GM12875 (cell line): ENCODE measurements around the gene THEM4.
"Not testable (repeated sequence)": the region's sequence is repeated elsewhere in the genome, so short reads cannot be mapped to it uniquely, and the experiment has no call there.

Source experiments
- H3K4me3 ChIP-seq: one replicate; pipeline ENCODE4 v1.5.1; 2011; ENCODE audit warnings: low read depth, low read length, control low read depth
- TF ChIP-seq, protein P1 (sequence below): IDR thresholded peaks from 2 replicates; pipeline ENCODE4 v1.5.1; 2011; ENCODE audit warnings: low read depth, mild to moderate bottlenecking, control low read depth, inconsistent platforms, low read length, moderate library complexity, borderline replicate concordance; ENCODE audit not compliant: insufficient read depth

Gene THEM4

DNA sequence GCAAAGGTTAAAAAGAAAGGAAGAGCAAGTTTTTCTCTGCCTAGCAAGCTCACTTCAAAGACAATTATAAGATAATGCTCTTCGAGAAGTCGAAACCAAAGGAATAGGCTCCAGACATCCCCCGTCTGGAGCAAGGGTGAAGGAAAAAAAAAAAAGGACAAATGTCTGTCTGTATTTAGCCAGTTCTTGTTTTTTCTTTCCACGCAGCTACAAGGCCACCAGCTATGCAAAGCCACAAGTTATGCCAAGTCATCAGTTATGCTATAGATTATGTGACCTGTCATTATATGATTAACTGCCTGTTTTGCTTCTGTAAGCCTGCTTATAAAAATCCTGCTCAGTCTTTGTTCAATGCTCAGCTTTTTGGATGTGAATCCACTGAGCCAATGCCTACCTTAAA, 53.4 kb downstream of the THEM4 start:
- TF ChIP-seq, protein P1, sequence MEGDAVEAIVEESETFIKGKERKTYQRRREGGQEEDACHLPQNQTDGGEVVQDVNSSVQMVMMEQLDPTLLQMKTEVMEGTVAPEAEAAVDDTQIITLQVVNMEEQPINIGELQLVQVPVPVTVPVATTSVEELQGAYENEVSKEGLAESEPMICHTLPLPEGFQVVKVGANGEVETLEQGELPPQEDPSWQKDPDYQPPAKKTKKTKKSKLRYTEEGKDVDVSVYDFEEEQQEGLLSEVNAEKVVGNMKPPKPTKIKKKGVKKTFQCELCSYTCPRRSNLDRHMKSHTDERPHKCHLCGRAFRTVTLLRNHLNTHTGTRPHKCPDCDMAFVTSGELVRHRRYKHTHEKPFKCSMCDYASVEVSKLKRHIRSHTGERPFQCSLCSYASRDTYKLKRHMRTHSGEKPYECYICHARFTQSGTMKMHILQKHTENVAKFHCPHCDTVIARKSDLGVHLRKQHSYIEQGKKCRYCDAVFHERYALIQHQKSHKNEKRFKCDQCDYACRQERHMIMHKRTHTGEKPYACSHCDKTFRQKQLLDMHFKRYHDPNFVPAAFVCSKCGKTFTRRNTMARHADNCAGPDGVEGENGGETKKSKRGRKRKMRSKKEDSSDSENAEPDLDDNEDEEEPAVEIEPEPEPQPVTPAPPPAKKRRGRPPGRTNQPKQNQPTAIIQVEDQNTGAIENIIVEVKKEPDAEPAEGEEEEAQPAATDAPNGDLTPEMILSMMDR, result no peak

DNA sequence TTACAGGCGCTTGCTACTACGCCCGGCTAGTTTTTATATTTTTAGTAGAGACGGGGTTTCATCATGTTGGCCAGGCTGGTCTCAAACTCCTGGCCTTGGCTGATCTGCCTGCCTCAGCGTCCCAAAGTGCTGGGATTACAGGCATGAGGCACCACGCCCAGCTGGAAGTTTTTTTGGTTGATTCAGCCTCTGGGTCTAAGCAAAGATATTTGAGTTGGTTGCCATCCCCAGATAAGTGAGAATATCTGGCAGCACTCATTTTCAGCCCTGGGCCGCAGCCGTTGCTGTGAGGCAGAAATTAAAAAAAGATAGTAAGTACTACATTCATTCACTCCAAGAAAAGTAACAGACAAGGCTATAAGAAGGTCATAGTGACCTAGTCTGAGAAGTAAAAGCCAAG, 53.8 kb downstream of the THEM4 start:
- H3K4me3 ChIP-seq, result not testable (repeated sequence)

More for the DNA sequence above, 53.4 kb downstream of the THEM4 start:
- H3K4me3 ChIP-seq, result no peak overlapping the region

DNA sequence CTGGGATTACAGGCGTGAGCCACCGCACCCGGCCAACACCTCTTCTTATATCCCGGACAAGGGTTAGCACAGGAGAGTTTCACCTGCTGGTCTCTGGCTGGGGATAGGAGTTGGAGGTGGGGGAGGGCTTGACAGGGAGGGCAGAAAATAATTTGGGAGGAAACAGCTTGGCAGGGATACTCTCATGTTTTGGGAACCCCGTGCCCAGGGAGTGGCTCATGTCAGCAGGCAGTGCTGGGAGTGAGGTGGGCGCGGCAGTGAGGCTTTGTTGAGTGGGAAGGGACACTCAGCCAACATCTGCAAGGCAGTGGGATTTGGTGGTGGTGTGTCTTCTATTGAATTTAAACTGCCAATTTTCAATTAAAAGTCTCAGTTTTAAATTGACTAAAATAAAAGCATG, 54.7 kb downstream of the THEM4 start:
- TF ChIP-seq, protein P1, result no peak
- no peak overlapping the region for H3K4me3 ChIP-seq

DNA sequence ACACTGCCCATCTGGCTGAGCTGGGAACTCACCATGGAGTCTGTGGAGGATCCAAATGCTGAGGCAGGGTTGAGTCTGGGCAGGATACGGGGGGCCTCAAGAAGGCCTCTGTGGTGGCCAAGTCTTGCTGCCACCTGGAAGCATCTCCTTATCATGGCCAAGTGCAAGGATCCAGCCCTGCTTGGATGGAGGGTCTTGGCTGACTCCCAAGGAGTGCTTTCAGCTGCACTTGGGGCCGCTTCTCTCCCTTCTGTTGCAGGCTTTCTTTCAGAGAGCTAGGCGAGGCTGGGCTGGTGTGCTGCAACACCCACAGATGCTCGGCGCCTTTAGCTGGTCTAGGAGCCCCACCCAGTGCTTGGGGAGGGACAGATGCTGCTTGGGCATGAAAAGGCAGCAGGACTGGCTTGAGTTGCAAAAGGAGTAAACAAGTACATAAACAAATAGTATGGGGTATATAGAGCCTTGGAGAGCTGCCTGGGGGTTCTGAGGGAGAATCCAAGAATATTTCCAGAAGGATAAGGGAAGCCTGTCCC, 55.8 kb downstream of the THEM4 start, which contains the start of gene THEM5:
Gene THEM5, minus strand, starts transcription at position 302 of the 533 bp plus-strand sequence. Its CDS starts 147 bp downstream, at position 155.
- H3K4me3 ChIP-seq, result no peak within 1 kb of the TSS
- TF ChIP-seq, protein P1, result no peak

DNA sequence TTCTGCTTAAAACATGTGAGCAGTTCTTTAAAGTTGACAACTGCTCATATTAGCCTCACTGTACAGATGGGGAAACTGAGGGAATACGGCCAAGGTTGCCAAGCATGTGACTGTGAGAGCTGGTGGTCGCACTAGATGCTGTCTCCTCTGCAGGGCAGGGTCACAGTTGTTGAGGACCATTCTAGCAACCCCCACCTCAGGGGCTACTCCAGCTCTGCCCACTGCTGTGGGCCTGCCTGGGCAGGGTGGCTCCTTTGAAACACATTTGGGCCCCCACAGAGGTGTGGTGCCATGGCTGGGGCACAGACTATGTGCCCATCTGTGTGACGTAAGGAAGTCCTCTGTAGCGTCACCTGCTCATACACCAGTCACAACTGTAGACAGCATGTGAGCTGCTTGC, 56.6 kb downstream of the THEM4 start:
- TF ChIP-seq, protein P1, result no peak
- H3K4me3 ChIP-seq, result no peak overlapping the region

DNA sequence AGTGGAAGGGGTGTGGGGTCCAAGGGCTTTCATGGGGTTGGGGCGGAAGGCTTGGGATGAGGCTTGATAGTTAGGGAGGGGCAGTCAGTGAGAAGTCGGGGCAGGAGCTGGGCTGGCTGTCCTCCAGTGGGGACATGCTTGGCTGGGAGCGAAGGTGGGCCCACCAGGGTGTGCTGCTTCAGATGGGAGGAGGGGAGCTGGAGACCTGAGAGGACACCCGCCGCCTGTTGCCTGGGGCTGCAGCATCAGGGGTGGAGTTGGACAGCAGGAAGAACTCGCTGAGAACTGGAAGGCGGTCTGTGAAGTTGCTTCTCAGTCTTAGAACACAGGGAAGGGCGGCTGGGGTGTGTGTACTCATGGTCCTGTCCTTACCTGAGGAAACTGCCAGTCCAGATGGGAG, 57.4 kb downstream of the THEM4 start:
- no peak overlapping the region for H3K4me3 ChIP-seq
- TF ChIP-seq, protein P1, result no peak

DNA sequence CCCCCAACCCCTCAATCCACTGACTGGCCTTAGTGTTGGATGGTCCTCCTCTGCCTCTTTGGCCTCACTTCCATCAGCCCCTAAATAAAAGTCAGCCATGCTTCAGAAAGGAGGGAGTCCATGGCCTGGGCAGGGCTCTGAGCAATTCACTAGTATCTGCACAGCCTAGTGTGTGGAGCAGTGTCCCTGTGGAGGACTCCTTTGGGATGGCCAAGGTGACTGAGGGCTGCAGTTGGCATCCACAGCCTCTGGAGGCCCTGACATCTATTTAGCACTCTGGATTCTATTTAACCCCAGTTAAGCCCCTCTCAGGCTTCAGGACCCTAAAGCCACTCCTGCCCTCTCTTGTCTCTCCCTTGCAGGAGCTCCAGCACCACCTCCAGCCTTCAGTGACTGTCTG, 59.4 kb downstream of the THEM4 start:
- no peak overlapping the region for H3K4me3 ChIP-seq
- TF ChIP-seq, protein P1, result no peak

DNA sequence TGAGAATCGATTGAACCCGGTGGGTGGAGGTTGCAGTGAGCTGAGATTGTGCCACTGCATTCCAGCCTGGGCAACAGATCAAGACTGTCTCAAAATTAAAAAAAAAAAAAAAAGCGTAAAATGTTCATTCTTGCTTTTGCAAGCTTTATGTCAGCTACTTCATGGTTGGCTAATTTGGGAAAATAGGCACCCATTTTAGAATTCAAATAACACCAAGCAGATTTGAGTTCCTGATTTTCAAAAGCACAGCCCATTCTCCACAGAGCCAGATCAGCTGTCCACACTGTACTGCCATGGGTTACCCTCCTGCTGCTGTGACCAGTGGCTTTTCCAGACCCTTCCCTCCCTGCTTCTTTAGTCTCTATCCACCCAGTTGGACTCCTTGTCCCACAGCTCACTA, 60.2 kb downstream of the THEM4 start:
- TF ChIP-seq, protein P1, result no peak

More for the DNA sequence above, 60.2 kb downstream of the THEM4 start:
- no peak overlapping the region for H3K4me3 ChIP-seq
